GM12872 (cell line): ENCODE data around the gene MCM9.

Experiments used
- CTCF ChIP-seq: IDR thresholded peaks from 3 replicates; pipeline ENCODE4 v1.5.1; 2011; ENCODE audit warnings: low read depth, mild to moderate bottlenecking, low read length, moderate library complexity; ENCODE audit not compliant: insufficient read depth

MCM9 gene

GRCh38 chr6:118865100-118865391 lies 69.9 kb downstream of the MCM9 start:
- TF ChIP-seq CTCF: no peak

GRCh38 chr6:118864341-118865099 lies 70.4 kb downstream of the MCM9 start:
- no peak for TF ChIP-seq CTCF

DNA sequence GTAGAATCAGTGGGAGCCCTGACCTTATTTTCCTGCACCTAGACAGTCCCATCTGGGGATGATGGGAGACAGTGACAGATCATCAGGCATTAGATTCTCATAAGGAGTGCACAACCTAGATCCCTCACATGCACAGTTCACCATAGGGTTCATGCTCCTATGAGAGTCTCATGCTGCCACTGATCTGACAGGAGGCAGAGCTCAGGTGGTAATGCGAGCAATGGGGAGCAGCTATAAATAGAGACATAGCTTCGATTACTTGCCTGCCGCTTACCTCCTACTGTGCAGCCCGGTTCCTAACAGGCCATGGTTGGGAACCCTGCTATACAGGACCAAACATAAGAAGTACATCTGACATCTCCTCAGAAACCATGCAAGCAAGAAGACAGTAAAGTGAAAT lies 72.5 kb downstream of the MCM9 start:
- TF ChIP-seq CTCF: no peak

DNA sequence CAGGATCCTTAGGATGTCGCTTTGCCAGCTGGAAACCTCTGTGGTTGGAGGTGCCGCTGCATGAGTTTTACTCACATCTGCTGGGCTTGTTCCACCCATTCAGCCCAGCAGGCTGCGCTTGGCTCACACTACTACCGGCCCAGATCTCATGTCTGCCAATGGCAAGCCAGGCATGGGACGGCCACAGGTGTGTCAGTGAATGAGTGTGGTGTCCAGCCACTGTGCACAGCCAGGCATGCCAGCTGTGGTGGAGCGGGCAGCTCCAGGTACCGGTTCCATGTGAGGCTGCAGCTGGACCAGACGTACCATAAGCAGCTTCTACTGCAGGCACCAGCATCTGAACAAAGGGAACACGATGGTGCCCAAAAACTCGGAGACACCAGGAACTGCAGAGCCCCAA lies 74.1 kb downstream of the MCM9 start:
- TF ChIP-seq CTCF: no peak

DNA sequence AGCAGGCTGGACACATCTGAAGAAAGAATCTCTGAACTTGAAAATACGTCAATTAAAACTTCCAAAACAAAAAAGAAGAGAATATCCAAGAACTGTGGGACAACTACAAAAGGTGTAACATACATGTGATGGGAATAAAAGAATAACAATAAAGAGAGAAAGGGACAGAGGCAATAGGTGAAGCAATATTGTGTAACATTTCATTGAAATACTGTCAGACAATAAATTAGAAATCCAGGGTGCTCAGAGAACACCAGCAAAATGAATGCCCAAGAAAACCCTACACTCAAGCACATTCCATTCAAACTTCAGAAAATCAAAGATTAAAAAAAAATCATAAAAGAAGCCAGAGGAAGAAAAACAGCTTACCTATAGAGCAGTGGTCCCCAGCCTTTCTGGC lies 74.6 kb downstream of the MCM9 start:
- TF ChIP-seq CTCF: no peak

DNA sequence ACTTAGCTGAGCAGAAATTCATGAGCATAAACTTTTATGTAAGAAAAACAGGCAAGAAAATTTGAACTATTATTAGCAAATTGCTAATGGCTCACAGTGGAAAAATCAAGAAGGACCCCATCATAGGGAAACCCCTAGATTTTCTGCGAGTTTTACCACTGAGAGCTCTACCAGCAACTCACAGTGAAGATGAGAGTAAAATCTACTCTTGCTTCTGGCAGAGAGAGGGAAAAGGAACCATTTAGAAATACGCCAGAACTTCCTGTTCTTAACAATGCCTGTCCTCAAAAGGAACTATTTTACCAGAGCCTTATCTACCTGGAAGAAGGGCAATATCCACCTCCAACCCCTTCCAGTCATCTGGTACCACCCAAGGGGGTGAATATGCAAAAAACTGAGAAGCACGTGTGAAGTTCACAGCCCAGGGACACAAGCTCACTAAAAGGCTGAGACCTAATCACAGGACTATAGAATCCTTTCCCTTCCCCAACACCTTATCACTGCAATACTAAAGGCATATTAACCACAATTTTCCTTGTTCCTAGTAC lies 75.4 kb downstream of the MCM9 start:
- no peak for TF ChIP-seq CTCF

- no peak for TF ChIP-seq CTCF
Observed at GRCh38 chr6:118856301-118856700, 78.7 kb downstream of the MCM9 start.
